HL-60 (cell line): ENCODE data around the gene TUT4.

Source experiments
- DNase-seq, 2 experiments: peaks; one replicate each; pipeline ENCODE4 v3.0.0-alpha.2; 2010 to 2020; ENCODE audit warnings: low read depth in 1 of 2, low spot score in 1 of 2
- H3K27ac ChIP-seq: fragments of 250-450 bp; sonication (Bioruptor Pico); replicated peaks from 2 replicates; pipeline ENCODE4 v1.5.1; 2020; ENCODE audit warnings: mild to moderate bottlenecking, moderate library complexity
- H3K27me3 ChIP-seq: fragments of 250-450 bp; sonication (Bioruptor Pico); 2 replicates; pipeline ENCODE4 v1.5.1; 2021; ENCODE audit warnings: mild to moderate bottlenecking, moderate library complexity; ENCODE audit not compliant: insufficient read depth, poor library complexity, severe bottlenecking
- H3K4me3 ChIP-seq: replicated peaks from 2 replicates; pipeline ENCODE4 v1.5.1; 2011; ENCODE audit warnings: mild to moderate bottlenecking, control low read depth, low read length; ENCODE audit not compliant: insufficient read depth
- CTCF ChIP-seq: IDR thresholded peaks from one replicate; pipeline ENCODE4 v1.5.1; 2011; ENCODE audit warnings: low read length, control low read depth, inconsistent platforms; ENCODE audit not compliant: insufficient read depth
- GABPA ChIP-seq: IDR thresholded peaks from 2 replicates; pipeline ENCODE4 v1.6.1; 2012; ENCODE audit warnings: low read depth
- POLR2AphosphoS5 ChIP-seq: IDR thresholded peaks from 2 replicates; pipeline ENCODE4 v1.6.1; 2012; ENCODE audit warnings: low read depth
- REST ChIP-seq: IDR thresholded peaks from 2 replicates; pipeline ENCODE4 v1.6.1; 2012; ENCODE audit warnings: low read depth; ENCODE audit not compliant: insufficient replicate concordance
- SPI1 ChIP-seq: IDR thresholded peaks from 2 replicates; pipeline ENCODE4 v1.6.1; 2012; ENCODE audit warnings: low read depth, mild to moderate bottlenecking, borderline replicate concordance

The TUT4 gene

GRCh38 chr1:52436817-52437216 lies 116.1 kb downstream of the TUT4 start:
- Histone ChIP-seq H3K4me3 (no peak overlapping the region), H3K27me3 (no peaks in the 10 kb centered on the region), H3K27ac (no peak overlapping the region)
- no peak for DNase-seq
- TF ChIP-seq GABPA, result no peak

GRCh38 chr1:52435650-52436049 lies 117.2 kb downstream of the TUT4 start:
- Histone ChIP-seq H3K27me3 (no peaks in the 10 kb centered on the region), H3K27ac (no peak overlapping the region), H3K4me3 (no peak overlapping the region)
- DNase-seq, result no peak
- TF ChIP-seq SPI1 (no peak), POLR2AphosphoS5 (no peak), CTCF (no peak)

GRCh38 chr1:52435211-52435610 lies 117.7 kb downstream of the TUT4 start:
- DNase-seq, result no peak
- H3K27ac ChIP-seq, result no peak overlapping the region

GRCh38 chr1:52432807-52433206 lies 120.1 kb downstream of the TUT4 start:
- no peak for TF ChIP-seq GABPA
- TF ChIP-seq SPI1, result no peak
- no peak for TF ChIP-seq POLR2AphosphoS5
- TF ChIP-seq REST, result no peak
- TF ChIP-seq CTCF, result no peak
- Histone ChIP-seq H3K27ac (no peak overlapping the region), H3K4me3 (no peak overlapping the region), H3K27me3 (no peaks in the 10 kb centered on the region)
- DNase-seq, result no peak

More at GRCh38 chr1:52435211-52435610, 117.7 kb downstream of the TUT4 start:
- Histone ChIP-seq H3K4me3 (no peak overlapping the region), H3K27me3 (no peaks in the 10 kb centered on the region)
- TF ChIP-seq GABPA (no peak), REST (no peak), POLR2AphosphoS5 (no peak), SPI1 (no peak), CTCF (no peak)
